GM23338 (cell line): ENCODE data around the gene GPR143. TPM values are rescaled to one million over a fixed set of nuclear protein-coding genes. Genes with fewer than 3 reads are reported as not detected.

Experiments
- ATAC-seq: fragments of 200-7000 bp; cut with Tn5 transposase; 3 replicates; pipeline ENCODE4 v1.9.1; 2020
- DNase-seq: peaks from one replicate; pipeline ENCODE4 v3.0.0-alpha.2; 2015; ENCODE audit warnings: low spot score
- H2AFZ ChIP-seq: fragments of 200-600 bp; sonication (generic); 2 replicates; pipeline ENCODE4 v1.8.0; 2016; ENCODE audit warnings: antibody characterized with exemption, mild to moderate bottlenecking, moderate library complexity
- H3F3A ChIP-seq: fragments of 200-600 bp; sonication (generic); replicated peaks from 2 replicates; pipeline ENCODE4 v1.8.0; 2017; ENCODE audit warnings: antibody characterized with exemption, mixed run types, low read depth
- H3K27ac ChIP-seq: fragments of 200-600 bp; sonication (generic); 2 replicates; pipeline ENCODE4 v1.6.1; 2016; ENCODE audit warnings: low read depth
- H3K27me3 ChIP-seq: fragments of 200-600 bp; sonication (generic); 2 replicates; pipeline ENCODE4 v1.8.0; 2016; ENCODE audit warnings: mild to moderate bottlenecking, mixed run types, moderate library complexity; ENCODE audit not compliant: insufficient read depth
- H3K36me3 ChIP-seq: fragments of 200-600 bp; sonication (generic); 2 replicates; pipeline ENCODE4 v1.8.0; 2016; ENCODE audit warnings: mild to moderate bottlenecking; ENCODE audit not compliant: insufficient read depth
- H3K4me1 ChIP-seq: fragments of 200-600 bp; sonication (generic); 2 replicates; pipeline ENCODE4 v1.8.0; 2016; ENCODE audit warnings: mild to moderate bottlenecking, moderate library complexity; ENCODE audit not compliant: insufficient read depth
- H3K4me2 ChIP-seq: fragments of 200-600 bp; sonication (generic); 2 replicates; pipeline ENCODE4 v1.7.1; 2017; ENCODE audit warnings: mixed run types
- H3K4me3 ChIP-seq: fragments of 200-600 bp; sonication (generic); 2 replicates; pipeline ENCODE4 v1.6.1; 2016; ENCODE audit warnings: mixed run types
- H3K79me2 ChIP-seq: fragments of 200-600 bp; sonication (generic); replicated peaks from 2 replicates; pipeline ENCODE4 v1.8.0; 2017; ENCODE audit warnings: mild to moderate bottlenecking; ENCODE audit not compliant: insufficient read depth
- H3K9me2 ChIP-seq: fragments of 200-600 bp; sonication (generic); 2 replicates; pipeline ENCODE4 v1.8.0; 2017; ENCODE audit not compliant: insufficient read depth
- H4K20me1 ChIP-seq: fragments of 200-600 bp; sonication (generic); replicated peaks from 2 replicates; pipeline ENCODE4 v1.8.0; 2017; ENCODE audit warnings: mild to moderate bottlenecking; ENCODE audit not compliant: insufficient read depth
- H3K27ac Mint-ChIP-seq: 2 replicates; pipeline ENCODE4 v1.8.0; 2020; ENCODE audit warnings: inconsistent platforms, mild to moderate bottlenecking, moderate library complexity, mixed read lengths
- H3K27me3 Mint-ChIP-seq: 3 replicates; pipeline ENCODE4 v1.8.0; 2022; ENCODE audit warnings: low read depth, mild to moderate bottlenecking, moderate library complexity, mixed read lengths, inconsistent platforms; ENCODE audit not compliant: insufficient read depth, poor library complexity
- H3K36me3 Mint-ChIP-seq: 3 replicates; pipeline ENCODE4 v1.8.0; 2021; ENCODE audit warnings: low read depth, mild to moderate bottlenecking, inconsistent platforms, moderate library complexity, mixed read lengths
- H3K4me1 Mint-ChIP-seq: 3 replicates; pipeline ENCODE4 v1.8.0; 2020; ENCODE audit warnings: mild to moderate bottlenecking, inconsistent platforms, mixed read lengths
- H3K4me3 Mint-ChIP-seq: 3 replicates; pipeline ENCODE4 v1.8.0; 2021; ENCODE audit warnings: moderate library complexity, mild to moderate bottlenecking, inconsistent platforms, mixed read lengths
- H3K9me3 Mint-ChIP-seq: 3 replicates; pipeline ENCODE4 v1.8.0; 2020; ENCODE audit warnings: moderate library complexity, mild to moderate bottlenecking, inconsistent platforms, mixed read lengths
- CREB1 ChIP-seq: fragments of 250-450 bp; sonication (Bioruptor Pico); IDR thresholded peaks from 2 replicates; pipeline ENCODE4 v1.5.0; 2020; ENCODE audit warnings: low read depth, mild to moderate bottlenecking, moderate library complexity
- NANOG ChIP-seq: IDR thresholded peaks from 2 replicates; pipeline ENCODE4 v1.6.1; 2016; ENCODE audit warnings: antibody characterized with exemption, borderline replicate concordance
- polyA plus RNA-seq: library from polyadenylated mRNA; unstranded; fragments of >200 nt; fragmentation: Nextera tagmentation; extraction: Ambion mirVana; gene quantifications from 2 replicates; pipeline ENCODE4 v1.2.1, GENCODE V29; 2016
- total RNA-seq: library from RNA; depleted of rRNA; stranded (reverse); fragments of >200 nt; shearing (Covaris generic); gene quantifications from 2 replicates; pipeline ENCODE4 v1.2.3, GENCODE V29; 2014
- TF ChIP-seq, protein P1 (sequence below): IDR thresholded peaks from one replicate; pipeline ENCODE4 v1.6.1; 2018; ENCODE audit warnings: antibody characterized with exemption; ENCODE audit not compliant: unreplicated experiment
- TF ChIP-seq, protein P2 (sequence below), 2 experiments: fragments of 200-600 bp in 1 of 2; sonication (generic) in 1 of 2; conservative IDR thresholded peaks; 2 replicates each; pipeline versions ENCODE4 v1.5.1 to v1.6.1; 2016 to 2017; ENCODE audit warnings: antibody characterized with exemption in 2 of 2, low read depth in 2 of 2, mild to moderate bottlenecking in 2 of 2, moderate library complexity in 1 of 2

GPR143 gene
- total and polyA plus RNA-seq, 2 experiments from 2014 or later: 7.4 to 13.0 TPM

DNA sequence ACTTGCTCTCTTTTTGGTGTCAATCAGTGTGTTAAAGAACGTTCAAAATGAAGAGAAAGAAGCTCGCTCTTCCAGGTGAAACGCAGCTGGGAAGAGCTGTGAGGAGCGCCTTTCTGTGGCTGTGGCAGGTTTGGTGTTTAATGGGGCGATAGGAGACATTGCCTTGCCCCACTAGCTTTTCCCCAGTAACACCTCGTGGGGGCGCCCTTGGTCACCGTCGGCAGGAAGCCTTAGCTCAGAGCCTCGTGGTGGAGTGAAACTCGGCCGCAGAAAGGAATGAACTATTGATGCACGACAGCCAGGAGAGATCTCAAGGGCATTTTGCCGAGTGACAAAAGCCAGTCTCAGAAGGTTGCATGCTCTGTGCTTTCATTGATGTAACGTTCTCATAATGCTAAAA lies 65.1 kb downstream of the GPR143 start:
- Mint-ChIP-seq H3K27ac (no peak overlapping the region), H3K36me3 (peaks cover 38% of the 10 kb centered on the region), H3K27me3 (no peaks in the 10 kb centered on the region), H3K4me1 (no peaks in the 10 kb centered on the region), H3K4me3 (no peak overlapping the region), H3K9me3 (no peaks in the 10 kb centered on the region)
- no peaks in the 10 kb centered on the region for H3K4me1 ChIP-seq
- no peak overlapping the region for H3K4me3 ChIP-seq
- H3K9me2 ChIP-seq: no peaks in the 10 kb centered on the region
- H3K4me2 ChIP-seq: no peak overlapping the region
- H3K27me3 ChIP-seq: no peaks in the 10 kb centered on the region
- H4K20me1 ChIP-seq: no peaks in the 10 kb centered on the region
- H3F3A ChIP-seq: no peaks in the 10 kb centered on the region
- DNase-seq (peak; percentile 46), ATAC-seq (peak; percentile 75)
- TF ChIP-seq, protein P1, sequence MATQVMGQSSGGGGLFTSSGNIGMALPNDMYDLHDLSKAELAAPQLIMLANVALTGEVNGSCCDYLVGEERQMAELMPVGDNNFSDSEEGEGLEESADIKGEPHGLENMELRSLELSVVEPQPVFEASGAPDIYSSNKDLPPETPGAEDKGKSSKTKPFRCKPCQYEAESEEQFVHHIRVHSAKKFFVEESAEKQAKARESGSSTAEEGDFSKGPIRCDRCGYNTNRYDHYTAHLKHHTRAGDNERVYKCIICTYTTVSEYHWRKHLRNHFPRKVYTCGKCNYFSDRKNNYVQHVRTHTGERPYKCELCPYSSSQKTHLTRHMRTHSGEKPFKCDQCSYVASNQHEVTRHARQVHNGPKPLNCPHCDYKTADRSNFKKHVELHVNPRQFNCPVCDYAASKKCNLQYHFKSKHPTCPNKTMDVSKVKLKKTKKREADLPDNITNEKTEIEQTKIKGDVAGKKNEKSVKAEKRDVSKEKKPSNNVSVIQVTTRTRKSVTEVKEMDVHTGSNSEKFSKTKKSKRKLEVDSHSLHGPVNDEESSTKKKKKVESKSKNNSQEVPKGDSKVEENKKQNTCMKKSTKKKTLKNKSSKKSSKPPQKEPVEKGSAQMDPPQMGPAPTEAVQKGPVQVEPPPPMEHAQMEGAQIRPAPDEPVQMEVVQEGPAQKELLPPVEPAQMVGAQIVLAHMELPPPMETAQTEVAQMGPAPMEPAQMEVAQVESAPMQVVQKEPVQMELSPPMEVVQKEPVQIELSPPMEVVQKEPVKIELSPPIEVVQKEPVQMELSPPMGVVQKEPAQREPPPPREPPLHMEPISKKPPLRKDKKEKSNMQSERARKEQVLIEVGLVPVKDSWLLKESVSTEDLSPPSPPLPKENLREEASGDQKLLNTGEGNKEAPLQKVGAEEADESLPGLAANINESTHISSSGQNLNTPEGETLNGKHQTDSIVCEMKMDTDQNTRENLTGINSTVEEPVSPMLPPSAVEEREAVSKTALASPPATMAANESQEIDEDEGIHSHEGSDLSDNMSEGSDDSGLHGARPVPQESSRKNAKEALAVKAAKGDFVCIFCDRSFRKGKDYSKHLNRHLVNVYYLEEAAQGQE: no peak
- TF ChIP-seq, protein P2, sequence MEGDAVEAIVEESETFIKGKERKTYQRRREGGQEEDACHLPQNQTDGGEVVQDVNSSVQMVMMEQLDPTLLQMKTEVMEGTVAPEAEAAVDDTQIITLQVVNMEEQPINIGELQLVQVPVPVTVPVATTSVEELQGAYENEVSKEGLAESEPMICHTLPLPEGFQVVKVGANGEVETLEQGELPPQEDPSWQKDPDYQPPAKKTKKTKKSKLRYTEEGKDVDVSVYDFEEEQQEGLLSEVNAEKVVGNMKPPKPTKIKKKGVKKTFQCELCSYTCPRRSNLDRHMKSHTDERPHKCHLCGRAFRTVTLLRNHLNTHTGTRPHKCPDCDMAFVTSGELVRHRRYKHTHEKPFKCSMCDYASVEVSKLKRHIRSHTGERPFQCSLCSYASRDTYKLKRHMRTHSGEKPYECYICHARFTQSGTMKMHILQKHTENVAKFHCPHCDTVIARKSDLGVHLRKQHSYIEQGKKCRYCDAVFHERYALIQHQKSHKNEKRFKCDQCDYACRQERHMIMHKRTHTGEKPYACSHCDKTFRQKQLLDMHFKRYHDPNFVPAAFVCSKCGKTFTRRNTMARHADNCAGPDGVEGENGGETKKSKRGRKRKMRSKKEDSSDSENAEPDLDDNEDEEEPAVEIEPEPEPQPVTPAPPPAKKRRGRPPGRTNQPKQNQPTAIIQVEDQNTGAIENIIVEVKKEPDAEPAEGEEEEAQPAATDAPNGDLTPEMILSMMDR (conservative IDR thresholded peaks at IDR 0.05; ENCODE audit: low read depth in 2 of 2): peak; percentile 49 to 66
- no peaks in the 10 kb centered on the region for H3K36me3 ChIP-seq
- H3K79me2 ChIP-seq: no peaks in the 10 kb centered on the region
- H3K27ac ChIP-seq: no peak overlapping the region
- no peak overlapping the region for H2AFZ ChIP-seq

DNA sequence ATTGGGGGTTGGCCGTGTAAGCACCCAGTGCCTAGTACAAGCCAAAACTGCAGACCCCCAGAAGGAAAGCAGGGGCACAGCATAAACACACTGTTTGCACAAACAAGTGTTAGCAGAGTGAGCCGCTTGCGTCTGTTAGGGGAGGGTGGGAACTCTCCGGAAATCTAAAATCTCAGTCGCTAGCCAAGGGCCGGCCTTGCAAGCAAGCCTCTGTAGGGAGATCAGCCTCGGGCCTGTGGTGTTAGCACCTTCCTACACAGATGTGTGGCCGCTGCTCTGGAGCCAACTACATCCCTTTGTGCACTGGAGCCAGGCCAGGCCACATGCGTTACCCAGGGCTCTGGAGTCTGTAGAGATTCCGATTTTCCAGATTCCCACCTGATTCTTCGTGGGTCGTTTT lies 67.1 kb downstream of the GPR143 start:
- H3F3A ChIP-seq: no peaks in the 10 kb centered on the region
- Mint-ChIP-seq H3K27me3 (no peaks in the 10 kb centered on the region), H3K36me3 (peaks cover 24% of the 10 kb centered on the region), H3K27ac (no peak overlapping the region), H3K4me3 (no peak overlapping the region), H3K4me1 (no peaks in the 10 kb centered on the region), H3K9me3 (no peaks in the 10 kb centered on the region)
- H3K27me3 ChIP-seq: no peaks in the 10 kb centered on the region
- no peak overlapping the region for H3K27ac ChIP-seq
- TF ChIP-seq, protein P1: no peak
- no peak for TF ChIP-seq NANOG
- TF ChIP-seq CREB1 (CRISPR knock-in tag): no peak
- no peak overlapping the region for H3K4me3 ChIP-seq
- no peak overlapping the region for H2AFZ ChIP-seq
- DNase-seq: no peak
- H3K9me2 ChIP-seq: no peaks in the 10 kb centered on the region
- H3K4me1 ChIP-seq: no peaks in the 10 kb centered on the region
- no peak for ATAC-seq
- no peak overlapping the region for H3K4me2 ChIP-seq
- no peaks in the 10 kb centered on the region for H3K79me2 ChIP-seq
- H4K20me1 ChIP-seq: no peaks in the 10 kb centered on the region
- no peaks in the 10 kb centered on the region for H3K36me3 ChIP-seq
